GM18873 (cell line): ENCODE data around the gene NQO1.
"Not testable (repeated sequence)": the region's sequence is repeated elsewhere in the genome, so short reads cannot be mapped to it uniquely, and the experiment has no call there.

Experiments
- ATAC-seq: cut with Tn5 transposase; IDR thresholded peaks from one replicate; pipeline ENCODE4 v1.9.1; 2021; ENCODE audit warnings: mild to moderate bottlenecking, moderate library complexity, moderate number of reproducible peaks; ENCODE audit not compliant: unreplicated experiment, low FRiP score

The NQO1 gene

DNA sequence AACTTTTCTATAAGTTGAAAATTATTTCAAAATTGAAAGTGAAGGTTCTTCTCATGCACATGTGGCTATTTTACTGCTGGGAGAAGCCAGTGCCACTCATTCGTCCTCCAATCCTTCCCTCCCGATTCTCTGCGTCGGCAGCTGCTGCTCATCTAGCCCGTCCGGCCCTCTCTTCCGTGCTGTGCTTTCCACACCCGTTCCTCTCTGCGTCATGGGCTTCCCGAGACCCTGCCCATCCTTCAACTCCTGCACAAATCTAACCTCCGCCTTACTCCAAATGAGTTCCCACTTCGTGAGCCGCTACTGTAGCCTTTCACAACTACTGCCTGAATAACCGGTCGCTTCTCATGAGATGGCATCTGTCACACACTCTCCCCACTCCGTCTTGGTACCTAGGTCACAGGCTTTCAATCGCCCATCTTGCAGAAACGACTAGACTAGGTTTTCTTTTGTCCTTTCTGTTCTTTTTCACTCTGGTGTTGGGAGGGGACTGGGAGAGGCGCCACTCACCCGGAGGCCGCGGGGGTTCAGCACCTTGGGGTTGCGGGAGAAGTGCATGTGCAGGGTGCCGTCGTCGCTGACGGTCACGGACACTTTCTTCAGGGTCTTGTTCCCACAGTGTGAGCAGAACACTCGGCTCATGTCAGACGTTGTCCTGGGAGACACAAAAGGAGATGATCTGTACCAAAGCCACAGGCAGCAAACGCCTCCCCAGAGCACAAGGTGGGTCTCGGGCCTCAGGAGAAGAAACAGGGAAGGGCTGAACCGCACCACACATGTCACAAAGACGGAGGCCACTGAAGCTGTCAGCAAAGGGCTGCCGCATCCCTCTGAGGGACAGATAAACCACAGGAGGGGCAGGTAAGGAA lies 18.2 kb upstream of the NQO1 start:
- no peak for ATAC-seq

DNA sequence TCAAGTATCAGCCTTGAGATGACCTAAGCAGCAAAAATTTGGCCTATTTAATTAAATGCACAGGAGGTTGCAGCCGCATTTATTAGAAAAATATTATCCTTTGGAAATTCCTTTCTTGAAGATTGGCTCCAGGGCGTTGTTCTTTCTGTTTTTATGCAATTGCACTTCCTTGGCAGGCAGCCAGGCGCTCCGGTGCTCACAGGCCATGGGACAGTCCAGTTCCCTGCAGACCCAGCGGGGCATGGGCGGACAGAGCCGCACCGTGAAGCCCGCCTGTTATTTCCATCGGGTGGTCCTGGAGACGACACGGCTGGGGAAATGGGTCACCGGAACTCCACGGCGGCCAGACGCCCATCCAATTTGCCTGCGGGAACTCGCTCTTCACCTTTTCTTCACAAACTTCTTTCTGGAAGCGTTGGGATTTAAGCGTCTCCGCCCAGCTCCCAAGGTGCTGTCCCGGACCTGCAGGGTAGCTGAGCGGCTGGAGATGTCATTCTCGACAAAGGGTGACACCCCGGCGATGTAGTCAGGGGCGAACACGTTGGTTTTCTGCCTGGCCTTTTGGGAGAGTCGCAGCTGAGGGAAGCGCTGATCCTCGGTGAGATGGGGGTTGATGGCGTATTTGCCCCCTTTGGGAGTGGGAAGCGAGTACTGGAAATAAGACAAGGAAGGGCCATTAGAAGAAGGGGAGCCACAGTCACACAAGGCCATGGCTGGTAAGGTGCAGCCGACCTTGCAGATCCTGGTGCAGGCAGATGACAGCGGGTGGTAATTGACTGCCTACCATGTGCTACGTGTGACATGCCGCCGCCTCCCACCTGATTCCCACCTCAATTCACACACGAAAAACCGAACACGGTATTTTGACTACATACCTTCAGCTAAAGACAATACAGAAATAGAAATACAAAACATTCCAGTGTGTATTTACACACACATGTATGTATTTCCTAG lies 15.9 kb upstream of the NQO1 start:
- ATAC-seq, result no peak

DNA sequence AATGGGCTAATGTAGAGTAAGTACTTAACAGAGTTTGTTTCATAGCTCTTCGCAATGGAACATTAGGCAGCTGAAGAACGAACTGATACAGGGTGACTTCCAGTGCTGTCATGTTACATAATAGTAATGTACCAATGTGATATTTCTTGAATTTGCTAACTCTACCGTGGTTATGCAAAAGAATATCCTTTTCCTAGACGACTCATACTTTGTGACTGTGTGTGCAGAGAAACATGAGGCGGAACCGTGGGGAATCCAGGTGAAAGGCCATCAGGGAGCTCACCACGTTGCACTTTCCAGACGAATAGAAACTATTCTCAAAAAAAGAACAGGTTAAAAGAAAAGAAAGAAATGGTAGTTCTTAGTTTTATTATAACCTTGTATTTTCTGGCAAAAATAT lies 15.2 kb upstream of the NQO1 start:
- ATAC-seq, result no peak

DNA sequence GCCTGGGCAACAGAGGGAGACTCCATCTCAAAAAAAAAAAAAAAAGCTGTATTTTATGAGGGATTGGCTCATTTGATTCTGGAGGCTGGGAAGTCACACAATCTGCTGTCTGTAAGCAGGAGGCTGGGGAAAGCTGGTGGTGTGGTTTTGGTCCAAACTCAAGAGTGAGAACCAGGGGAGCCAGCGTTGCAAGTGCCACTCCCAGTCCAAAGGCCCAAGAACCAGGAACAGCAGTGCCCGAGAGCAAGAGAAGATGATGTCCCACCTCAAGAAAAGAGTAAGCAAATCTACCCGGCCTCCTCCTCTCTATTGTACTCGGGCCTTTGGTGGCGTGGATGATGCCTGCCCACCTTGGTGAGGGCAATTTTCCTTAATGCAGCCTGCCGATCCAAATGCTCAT lies 5.7 kb upstream of the NQO1 start:
- ATAC-seq, result no peak

DNA sequence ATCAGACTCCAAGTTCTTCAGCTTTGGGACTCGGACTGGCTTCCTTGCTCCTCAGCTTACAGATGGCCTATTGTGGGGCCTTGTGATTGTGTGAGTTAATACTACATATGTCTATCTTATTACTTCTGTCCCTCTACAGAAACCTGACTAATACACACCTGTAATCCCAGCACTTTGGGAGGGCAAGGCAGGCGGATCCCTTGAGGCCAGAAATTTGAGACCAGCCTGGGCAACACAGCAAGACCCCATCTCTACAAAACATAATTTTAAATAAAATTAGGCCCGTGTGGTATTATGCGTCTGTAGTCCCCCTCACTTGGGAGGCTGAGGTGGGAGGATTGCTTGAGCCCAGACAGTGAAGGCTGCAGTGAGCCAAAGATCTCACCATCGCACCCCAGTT lies 4.9 kb upstream of the NQO1 start:
- not testable (repeated sequence) for ATAC-seq

DNA sequence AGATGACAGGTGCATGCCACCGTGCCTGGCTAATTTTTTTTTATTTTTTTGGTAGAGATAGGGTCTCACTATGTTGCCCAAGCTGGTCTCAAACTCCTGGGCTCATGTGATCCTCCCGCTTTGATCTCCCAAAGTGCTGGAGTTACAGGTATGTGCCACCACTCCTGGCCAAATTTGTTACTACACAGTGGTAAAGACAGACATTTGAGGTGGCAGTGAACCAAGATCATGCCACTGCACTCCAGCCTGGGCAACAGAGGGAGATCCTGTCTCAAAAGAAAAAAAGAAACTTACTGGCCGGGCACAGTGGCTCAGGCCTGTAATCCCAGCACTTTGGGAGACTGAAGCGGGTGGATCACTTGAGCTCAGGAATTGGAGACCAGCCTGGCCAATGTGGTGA lies 2.7 kb upstream of the NQO1 start:
- not testable (repeated sequence) for ATAC-seq

DNA sequence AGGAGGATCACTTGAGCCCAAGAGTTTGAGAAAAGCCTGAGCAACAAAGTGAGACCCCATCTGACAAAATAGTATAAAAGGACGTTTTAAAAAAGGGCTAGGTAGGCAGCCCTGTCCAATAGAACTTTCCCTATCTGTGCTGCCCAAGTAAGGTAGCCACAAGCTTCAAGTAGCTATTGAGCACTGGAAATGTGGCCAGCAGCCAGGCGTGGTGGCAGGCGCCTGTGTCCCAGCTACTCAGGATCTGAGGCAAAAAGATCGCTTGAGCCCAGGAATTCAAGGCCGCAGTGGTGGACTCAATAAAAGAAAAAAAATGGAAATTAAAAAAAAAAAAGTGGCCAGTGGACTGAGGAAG lies 1.5 kb upstream of the NQO1 start:
- no peak for ATAC-seq

DNA sequence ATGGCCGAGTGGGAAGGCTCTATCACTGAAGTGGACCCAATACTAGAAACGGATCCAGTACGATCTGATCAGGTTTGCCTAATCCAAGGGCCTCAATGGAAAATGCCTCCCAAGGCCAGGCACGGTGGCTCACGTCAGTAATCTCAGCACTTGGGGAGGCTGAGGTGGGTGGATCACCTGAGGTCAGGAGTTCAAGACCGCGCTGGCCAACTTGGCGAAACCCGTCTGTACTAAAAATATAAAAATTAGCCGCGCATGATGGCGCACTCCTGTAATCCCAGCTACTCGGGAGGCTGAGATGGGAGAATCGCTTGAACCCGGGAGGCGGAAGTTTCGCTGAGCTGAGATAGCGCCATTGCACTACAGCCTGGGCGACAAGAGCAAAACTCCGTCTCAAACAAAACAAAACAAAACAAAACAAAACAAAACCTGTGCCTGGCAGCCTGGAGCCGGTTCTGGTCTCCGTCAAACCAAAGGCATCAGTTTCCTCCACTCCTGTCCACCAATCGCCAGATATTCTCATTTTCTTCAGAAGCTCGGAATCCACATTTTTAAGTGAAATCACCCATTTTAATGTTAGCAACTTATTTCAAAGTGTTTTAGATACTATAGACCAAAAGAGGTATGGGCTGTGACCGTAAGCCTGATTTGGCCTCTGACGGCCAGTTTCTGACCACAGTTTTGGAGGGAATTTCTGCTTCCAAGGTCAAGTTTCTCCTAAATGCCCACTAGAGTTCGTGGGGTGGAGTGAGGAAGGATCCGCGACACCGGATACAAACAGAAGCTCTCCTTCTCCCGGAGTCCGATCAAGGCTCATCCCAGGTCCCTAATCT lies 664 bp downstream of the NQO1 start:
- ATAC-seq, result no peak

DNA sequence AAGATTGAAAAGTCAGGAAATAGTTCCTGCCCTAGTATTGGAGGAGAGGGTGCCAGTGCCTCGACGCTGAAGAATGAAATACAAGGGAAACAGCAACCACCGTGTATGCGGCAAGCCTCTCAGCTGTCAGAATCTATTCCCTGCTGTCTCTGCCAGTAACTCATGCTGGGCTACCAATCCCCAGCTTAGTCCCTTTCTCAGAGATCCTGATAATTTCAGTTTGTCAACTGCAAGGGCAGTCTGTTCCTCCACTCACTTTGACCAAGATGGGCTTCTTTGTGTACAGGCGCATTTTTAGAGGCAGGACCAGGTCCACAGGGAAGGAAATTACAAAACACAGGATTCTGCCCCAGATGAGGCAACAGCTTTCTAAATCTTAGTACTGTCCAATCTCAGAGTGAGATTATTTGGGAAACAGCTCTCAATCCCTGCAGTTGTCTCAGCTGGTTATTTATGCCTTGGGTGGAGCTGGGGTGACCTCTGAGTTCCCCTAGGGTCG lies 1.3 kb downstream of the NQO1 start:
- ATAC-seq, result no peak

DNA sequence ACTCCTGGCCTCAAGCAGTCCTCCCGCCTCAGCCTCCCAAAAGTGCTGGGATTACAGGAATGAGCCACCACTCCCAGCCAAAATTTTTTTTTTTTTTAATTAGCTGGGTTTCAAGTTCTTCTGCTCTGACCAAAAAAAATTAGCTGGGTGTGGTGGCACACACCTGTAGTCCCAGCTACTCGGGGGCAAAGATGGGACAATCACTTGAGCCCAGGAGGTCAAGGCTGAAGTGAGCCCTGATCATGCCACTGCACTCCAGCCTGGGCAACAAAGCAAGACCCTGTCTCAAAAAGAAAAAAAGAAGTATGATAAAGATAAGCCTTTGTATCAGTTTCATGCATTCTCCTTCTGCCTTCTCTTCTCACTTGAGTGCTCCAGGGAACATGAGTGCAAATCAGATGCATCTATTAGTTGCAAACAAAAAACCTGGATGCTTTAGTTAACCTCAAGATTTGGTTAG lies 1.9 kb downstream of the NQO1 start:
- no peak for ATAC-seq

DNA sequence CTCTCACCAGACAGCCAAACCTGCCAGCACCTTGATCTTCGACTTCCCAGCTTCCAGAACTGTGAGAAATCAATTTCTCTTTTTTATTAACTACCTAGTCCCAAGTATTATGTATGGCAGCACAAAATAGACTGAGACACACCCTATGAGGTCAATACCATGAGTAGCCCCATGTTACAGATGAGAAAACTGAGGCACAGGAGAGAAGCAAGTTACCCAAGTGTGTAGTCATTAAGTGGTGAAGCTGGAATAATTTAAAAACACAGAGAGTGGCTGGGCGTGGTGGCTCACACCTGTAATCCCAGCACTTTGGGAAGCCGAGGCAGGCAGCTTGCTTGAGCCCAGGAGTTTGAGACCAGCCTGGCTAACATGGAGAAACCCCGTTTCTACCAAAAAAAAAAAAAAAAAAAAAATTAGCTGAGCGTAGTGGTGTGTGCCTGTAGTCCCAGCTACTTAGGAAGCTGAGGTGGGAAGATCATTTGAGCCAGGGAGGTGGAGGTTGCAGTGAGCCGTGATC lies 4.9 kb downstream of the NQO1 start:
- no peak for ATAC-seq

DNA sequence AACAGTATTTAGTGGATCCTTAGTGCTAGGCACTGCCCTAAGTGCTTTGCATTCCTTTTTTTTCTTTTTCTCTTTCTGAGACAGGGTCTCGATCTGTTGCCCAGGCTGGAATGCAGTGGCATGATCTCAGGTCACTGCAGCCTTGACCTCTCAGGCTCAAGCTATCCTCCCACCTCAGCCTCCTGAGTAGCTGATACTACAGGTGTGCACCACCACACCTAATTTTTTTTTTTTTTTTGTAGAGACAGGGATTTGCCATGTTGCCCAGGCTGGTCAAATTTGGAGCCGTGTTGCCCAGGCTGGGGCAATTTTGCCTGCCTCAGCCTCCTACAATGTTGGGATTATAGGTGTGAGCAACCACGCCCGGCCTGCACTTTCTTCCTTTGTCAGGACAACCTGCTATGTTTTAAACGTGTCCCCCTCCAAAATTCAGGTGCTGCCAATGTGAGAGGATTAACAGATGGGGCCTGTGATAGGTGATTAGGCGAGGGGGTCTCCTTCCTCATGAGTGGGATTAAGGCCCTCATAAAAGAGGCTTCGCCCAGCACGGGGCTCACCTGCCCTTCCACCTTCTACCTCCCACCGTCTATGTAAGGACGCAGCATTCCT lies 5.4 kb downstream of the NQO1 start:
- no peak for ATAC-seq

DNA sequence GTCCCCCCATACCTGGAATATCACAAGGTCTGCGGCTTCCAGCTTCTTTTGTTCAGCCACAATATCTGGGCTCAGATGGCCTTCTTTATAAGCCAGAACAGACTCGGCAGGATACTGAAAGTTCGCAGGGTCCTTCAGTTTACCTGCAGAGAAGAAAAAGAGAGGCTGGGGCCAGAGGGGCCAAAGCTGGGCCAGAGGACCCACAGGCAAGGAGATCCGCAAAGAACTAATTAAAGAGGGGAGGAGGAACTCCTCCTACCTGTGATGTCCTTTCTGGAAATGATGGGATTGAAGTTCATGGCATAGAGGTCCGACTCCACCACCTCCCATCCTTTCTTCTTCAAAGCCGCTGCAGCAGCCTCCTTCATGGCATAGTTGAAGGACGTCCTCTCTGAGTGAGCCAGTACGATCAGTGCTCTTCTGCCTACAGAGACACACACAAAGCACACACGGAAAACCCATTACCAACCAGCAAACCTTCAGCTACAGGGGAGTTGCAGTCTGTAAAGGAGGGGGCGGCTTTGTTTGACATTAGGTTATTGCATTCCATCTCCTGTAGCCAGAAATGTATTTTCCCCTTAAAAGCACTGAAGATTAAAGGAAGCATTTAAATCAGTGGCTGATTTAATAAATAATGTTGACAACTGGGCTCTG lies 8.1 kb downstream of the NQO1 start:
- no peak for ATAC-seq

DNA sequence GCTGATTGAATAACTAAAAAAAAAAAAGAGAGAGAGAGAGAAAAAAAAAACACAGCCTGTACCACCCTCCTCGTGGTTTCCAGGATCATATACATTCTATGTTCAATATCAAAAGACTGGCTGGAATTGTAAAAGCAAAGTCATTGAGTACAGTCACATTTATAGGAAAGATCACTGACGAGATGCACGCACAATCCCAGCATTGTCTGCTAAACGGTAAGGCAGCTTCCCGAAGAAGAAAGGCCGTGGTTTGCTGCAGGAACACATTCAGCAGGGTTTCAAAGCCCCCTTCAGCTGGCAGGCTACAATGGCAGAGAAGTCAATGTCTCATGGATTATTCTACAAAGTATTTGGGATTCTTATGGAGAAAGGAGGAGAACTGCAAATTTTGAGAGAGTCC lies 9.3 kb downstream of the NQO1 start:
- no peak for ATAC-seq

DNA sequence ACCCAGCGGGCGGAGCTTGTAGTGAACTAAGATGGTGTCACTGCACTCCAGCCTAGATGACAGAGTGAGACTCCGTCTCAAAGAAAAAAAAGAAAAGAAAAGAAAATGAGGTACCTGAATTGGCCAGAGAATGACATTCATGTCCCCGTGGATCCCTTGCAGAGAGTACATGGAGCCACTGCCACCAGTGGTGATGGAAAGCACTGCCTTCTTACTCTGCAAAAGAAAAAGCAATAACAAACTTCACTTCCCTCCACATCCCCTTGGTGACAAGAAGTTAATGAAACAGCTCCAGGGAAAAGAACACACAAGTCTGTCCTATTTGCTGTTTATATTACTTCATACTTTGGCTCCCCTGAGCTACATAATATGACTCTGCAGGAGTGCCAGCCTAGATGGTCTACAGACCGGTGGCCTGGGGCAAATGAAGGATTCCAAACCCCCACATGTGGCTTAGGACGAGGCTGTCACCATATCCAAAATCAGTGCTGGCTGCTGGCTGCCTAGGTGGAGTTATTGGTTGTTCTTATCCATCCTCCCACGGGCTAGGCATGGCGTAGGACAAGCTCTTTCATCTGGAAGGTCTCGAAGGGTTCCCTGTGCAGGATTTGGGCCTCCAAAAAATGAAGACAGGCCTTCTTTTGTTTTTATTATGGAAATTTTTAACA lies 13.3 kb downstream of the NQO1 start:
- ATAC-seq, result no peak

DNA sequence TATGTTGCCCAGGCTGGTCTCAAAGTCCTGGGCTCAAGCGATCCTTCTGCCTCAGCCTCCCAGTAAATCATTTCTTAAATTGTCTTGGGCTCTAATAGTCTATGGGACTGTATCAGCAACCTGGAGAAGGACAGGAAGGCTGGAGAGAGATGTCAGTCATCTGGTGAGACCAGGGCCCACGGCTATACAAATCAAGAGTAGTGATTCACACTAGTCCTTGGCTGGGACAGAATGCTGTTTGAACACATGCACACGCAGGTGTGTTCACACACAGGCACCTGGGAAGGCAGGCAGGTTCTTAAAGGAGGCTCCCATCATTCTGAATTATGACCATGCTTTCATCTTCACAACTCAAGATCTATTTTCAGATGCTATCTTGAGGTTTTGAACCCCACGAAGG lies 14.1 kb downstream of the NQO1 start:
- no peak for ATAC-seq

DNA sequence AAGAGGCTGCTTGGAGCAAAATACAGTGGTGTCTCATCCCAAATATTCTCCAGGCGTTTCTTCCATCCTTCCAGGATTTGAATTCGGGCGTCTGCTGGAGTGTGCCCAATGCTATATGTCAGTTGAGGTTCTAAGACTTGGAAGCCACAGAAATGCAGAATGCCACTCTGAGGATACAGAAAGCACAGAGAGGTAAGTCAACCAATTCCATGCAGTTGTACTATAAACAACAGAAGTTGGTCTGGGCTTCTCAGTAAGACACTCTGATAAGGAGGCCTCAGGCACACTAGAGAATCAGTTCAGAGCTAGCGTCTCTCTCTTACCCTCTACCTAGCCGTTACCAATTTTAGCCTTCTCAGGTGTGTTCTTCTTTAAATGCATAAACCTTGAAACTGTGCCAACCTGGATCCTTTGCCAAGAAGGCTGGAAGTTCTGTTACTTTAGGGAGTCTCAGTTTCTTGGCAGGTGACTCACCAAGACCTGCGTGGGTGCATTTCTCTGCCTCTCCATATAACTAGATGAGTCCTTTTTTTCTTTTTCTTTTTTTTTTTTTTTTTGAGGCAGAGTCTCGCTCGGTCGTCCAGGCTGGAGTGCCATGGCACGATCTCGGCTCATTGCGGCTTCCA lies 15.1 kb downstream of the NQO1 start:
- no peak for ATAC-seq

DNA sequence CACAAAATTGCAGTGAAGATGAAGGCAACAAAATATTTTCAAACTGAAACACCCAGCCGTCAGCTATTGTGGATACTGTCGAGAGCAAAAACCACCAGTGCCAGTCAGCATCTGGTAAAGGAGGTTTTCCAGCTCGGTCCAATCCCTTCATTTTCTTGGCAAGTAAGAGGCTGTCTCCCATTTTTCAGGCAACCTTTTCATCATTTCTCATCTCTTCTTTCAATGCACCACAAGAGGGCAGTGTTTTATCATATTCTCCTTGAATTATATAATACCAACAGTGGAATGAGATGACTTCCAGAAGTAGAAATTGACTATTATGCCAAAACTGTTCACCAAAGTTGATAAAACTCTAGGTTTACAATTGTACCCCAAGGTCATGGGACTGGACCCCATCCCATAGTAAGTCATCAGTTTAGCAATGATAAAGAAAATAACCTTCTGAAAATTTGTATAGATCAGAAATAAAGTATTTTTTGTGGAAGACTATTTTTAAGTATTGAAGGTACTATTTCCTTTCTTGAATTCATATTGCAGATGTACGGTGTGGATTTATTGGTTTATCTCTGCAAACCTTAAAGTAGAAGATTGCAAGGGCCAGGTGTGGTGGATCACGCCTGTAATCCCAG lies 16.8 kb downstream of the NQO1 start:
- no peak for ATAC-seq
